Cardiac fibroblast (primary cell): Measurements from ENCODE around the gene ANKRD37.
A peak's percentile ranks its signal among the peaks of the same experiment; 100 is the strongest.

Experiments
- DNase-seq, 2 donors: peaks; one replicate each; pipeline versions ENCODE4 v3.0.0 to v3.0.0-alpha.2; 2010; ENCODE audit warnings: low read depth in 2 of 2
- H3K4me3 ChIP-seq, 2 donors: replicated peaks in 1 of 2; 1 replicate in 1 of 2; 2 replicates in 1 of 2; pipeline ENCODE4 v1.5.1; 2011; ENCODE audit warnings: low read depth in 2 of 2, low read length in 2 of 2, mild to moderate bottlenecking in 2 of 2, moderate library complexity in 1 of 2
- TF ChIP-seq, protein P1 (sequence below): IDR thresholded peaks from one replicate; pipeline ENCODE4 v1.5.1; 2011; ENCODE audit warnings: low read depth, mild to moderate bottlenecking, low read length, inconsistent platforms

Gene ANKRD37

GRCh38 chr4:185411849-185412248, 15.2 kb downstream of the ANKRD37 start:
- TF ChIP-seq, protein P1, sequence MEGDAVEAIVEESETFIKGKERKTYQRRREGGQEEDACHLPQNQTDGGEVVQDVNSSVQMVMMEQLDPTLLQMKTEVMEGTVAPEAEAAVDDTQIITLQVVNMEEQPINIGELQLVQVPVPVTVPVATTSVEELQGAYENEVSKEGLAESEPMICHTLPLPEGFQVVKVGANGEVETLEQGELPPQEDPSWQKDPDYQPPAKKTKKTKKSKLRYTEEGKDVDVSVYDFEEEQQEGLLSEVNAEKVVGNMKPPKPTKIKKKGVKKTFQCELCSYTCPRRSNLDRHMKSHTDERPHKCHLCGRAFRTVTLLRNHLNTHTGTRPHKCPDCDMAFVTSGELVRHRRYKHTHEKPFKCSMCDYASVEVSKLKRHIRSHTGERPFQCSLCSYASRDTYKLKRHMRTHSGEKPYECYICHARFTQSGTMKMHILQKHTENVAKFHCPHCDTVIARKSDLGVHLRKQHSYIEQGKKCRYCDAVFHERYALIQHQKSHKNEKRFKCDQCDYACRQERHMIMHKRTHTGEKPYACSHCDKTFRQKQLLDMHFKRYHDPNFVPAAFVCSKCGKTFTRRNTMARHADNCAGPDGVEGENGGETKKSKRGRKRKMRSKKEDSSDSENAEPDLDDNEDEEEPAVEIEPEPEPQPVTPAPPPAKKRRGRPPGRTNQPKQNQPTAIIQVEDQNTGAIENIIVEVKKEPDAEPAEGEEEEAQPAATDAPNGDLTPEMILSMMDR, result no peak
- DNase-seq, result no peak
- H3K4me3 ChIP-seq, result no peak overlapping the region

DNA sequence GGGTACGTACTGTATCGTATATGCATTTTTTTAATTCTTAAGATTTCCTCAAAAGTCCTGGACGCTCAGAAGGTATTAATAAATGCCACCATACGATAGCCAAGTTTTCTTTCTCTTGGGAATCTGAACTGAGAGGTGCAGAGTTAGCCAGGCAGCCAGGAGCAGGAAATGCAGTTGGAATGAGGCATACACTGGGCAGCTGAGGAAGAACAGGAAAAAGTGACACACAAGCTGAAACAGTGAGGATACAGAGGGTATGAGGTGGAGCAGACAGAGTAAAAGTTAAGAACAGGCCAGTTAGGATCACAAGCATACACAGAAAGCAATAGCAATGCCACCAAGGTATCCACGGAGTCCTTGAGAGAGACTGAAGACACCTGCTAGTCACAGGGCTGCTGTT, 15.8 kb downstream of the ANKRD37 start:
- no peak overlapping the region for H3K4me3 ChIP-seq
- DNase-seq, result no peak

DNA sequence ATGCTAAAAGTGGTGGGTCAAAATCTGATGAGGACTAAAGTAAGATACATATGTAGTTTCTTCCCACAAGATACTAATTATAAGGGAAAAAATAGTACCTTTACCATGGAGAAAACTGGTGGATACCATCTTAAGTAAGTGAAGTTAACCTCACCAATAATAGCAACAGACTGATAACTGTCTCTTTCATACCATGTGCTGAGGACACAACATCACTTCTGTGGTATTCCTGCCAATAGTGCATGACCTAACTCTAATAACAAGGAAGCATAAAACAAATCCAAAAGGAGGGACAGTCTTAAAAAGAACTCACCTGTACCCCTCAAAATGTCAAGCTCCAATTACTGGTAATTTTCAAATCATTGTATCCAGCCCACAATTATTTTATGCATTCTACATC, 20.3 kb downstream of the ANKRD37 start:
- TF ChIP-seq, protein P1, result no peak
- no peak for DNase-seq
- no peak overlapping the region for H3K4me3 ChIP-seq

More for the DNA sequence above, 15.8 kb downstream of the ANKRD37 start:
- TF ChIP-seq, protein P1, result no peak

DNA sequence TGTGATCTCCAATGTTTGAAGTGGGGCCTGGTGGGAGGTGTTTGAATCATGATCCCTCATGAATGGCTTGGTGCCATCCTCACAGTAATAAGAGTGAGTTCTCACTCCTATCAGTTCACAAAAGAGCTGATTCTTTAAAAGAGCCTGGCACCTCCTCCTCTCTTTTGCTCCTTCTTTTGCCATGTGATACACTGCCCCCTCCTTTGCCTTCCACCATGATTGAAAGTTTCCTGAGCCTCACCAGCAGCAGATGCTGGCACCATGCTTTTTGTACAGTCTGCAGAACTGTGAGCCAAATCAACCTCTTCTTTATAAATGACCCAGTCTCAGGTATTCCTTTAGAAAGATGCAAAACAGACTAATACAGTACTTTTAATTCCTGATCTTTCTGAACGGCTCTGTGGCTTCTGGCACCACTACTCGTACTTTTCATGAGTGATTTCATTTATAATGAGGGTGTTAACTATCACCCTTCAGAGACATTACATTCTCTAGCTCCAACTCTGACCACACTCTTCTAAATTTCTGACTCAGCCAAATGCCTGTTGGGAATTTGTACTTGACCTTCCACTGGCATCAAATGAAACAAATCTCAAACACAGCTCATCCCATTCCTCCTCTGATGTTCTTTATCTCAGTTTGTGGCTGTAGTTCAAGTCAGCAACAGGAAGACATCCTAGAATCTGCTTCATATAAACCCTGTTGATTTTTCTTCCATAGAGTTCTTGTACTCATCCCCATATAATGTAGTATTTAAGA, 24.9 kb downstream of the ANKRD37 start:
- DNase-seq, result peak; percentile 49 to 67
- no peak overlapping the region for H3K4me3 ChIP-seq
- TF ChIP-seq, protein P1, result no peak

GRCh38 chr4:185424905-185425646, 28.4 kb downstream of the ANKRD37 start:
- TF ChIP-seq, protein P1, result no peak
- DNase-seq, result no peak
- peak overlapping the region; percentile 80 to 92 for H3K4me3 ChIP-seq

GRCh38 chr4:185425647-185426352, 29.2 kb downstream of the ANKRD37 start, which contains the start of gene UFSP2:
Gene UFSP2 (minus strand): TSS chr4:185425964. CDS start chr4:185425868, 96 bp downstream.
- TF ChIP-seq, protein P1, result no peak
- peak within 1 kb of the TSS; percentile 80 to 92 for H3K4me3 ChIP-seq
- DNase-seq, result peak; percentile 93 to 94
